Raji (cell line): ENCODE data around the gene GMPR2.
A peak's percentile ranks its signal among the peaks of the same experiment; 100 is the strongest.

Experiments used
- POLR2A ChIP-seq: IDR thresholded peaks from 2 replicates; pipeline ENCODE4 v1.6.1; 2011; ENCODE audit warnings: low read depth, low read length, control low read depth; ENCODE audit not compliant: insufficient read depth

Gene GMPR2

DNA sequence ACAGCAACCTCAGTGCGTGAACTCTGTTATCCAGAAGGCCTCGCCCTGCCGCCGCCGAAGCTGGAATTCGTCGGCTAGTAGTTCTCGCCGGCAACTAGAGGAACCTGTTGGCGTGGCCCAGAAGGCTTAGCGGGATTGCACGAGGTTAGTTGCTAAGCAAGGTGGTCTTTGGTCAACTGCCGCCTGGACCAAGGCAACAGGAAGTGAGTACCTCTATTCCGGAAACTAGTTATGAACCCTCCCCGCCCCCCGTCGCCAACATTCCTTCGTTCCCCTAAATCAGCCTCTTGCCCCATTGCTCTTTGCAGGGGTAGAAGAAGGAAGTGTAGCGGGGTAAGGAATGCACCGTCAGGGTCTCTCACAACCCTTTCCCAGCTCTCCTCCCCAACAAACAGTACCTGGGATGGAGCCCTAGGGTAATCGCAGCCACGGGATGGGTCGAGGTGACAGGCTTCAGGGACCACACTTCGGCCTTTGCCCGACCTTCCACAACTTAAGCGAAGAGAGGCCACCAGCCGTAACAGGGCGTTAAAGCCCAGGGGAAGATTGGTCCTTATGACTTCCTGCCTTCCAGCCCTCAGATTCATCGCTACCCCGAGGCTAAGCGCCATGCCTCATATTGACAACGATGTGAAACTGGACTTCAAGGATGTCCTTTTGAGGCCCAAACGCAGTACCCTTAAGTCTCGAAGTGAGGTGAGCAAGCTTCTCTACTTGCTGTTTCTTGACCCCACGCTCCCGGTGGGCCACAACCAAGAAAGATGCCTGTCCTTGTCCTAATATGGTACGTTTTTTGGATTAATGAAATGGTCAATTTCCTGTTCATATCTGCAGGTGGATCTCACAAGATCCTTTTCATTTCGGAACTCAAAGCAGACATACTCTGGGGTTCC, at the start of gene GMPR2:
GMPR2 (plus strand) TSS at position 285 of the 893 bp plus-strand sequence; CDS start at position 610, 325 bp downstream.
- TF ChIP-seq POLR2A = peak; percentile 54; the same call in 1 of the 2 replicates

DNA sequence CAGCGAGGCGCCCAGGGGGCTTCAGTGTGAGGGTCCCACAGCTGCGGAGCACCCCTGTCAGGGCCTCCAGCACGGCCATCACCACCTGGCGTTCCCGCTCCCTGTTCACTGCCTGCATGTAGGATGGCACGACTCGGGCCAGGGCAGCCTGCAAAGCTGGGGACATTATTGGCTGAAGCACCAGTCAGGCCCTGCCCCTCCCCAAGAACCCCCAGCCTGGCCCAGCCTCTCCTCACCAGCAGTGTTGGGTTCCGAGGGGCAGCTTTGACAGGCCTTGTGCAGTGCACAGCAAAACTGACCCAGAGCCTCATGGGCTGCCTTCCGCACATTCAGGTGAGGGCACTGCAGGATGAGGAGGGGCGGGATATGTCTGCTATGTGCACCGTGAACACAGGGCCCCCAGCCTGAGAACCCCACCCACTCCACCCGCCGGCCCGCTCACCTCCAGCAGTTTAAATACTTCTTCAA, 49.7 kb upstream of the GMPR2 start:
- no peak for TF ChIP-seq POLR2A

- TF ChIP-seq POLR2A = no peak
These were observed 48.4 kb upstream of the GMPR2 start for GRCh38 chr14:24184104-24184970.

- TF ChIP-seq POLR2A = no peak
These were observed 47.7 kb upstream of the GMPR2 start for GRCh38 chr14:24185026-24185425.

GRCh38 chr14:24185741-24186140, 47.0 kb upstream of the GMPR2 start:
- TF ChIP-seq POLR2A = no peak

GRCh38 chr14:24186831-24187538, 45.7 kb upstream of the GMPR2 start:
- no peak for TF ChIP-seq POLR2A

GRCh38 chr14:24187539-24187915, 45.2 kb upstream of the GMPR2 start:
- TF ChIP-seq POLR2A = no peak

GRCh38 chr14:24188251-24189058, 44.3 kb upstream of the GMPR2 start, which contains the start of gene IPO4:
Gene IPO4 (minus strand): TSS chr14:24188816. CDS start chr14:24188787, 29 bp downstream.
- peak; percentile 93 for TF ChIP-seq POLR2A

DNA sequence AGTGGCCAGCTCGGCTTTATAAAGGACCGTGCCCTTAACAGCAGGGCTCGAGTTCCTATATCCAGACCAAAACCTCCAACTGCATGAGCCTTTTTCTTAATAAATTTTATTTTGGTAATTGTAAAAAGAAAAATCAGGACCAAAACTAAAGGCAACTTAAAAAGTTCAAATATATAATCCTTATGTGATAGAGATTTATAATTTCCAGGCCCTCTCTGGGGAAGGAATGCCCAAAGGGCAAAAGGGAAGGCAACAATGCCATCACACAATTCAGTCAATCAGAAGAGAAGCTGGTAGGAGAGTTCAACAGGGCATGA, 43.7 kb upstream of the GMPR2 start:
- no peak for TF ChIP-seq POLR2A

DNA sequence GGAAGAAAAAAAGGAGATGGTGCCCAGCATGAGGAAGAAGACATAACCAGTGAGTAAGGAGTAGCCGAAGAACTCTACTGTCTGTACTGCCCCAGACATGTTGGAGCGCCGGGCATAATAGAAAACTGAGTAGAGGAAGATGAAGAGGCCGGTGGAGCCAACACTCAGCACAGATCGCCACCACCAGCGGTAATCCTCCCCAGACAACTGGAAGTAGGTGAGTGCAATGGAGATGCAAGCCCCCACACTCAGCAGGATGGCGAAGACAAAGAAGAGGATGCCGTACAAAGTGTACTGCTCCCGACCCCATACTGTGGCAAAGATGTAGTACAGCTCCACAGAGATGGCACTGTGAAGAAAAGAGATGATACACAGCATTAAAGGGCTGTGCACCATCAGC, 43.3 kb upstream of the GMPR2 start:
- TF ChIP-seq POLR2A = no peak

- TF ChIP-seq POLR2A = no peak
These were observed 42.3 kb upstream of the GMPR2 start for GRCh38 chr14:24190416-24190815.

DNA sequence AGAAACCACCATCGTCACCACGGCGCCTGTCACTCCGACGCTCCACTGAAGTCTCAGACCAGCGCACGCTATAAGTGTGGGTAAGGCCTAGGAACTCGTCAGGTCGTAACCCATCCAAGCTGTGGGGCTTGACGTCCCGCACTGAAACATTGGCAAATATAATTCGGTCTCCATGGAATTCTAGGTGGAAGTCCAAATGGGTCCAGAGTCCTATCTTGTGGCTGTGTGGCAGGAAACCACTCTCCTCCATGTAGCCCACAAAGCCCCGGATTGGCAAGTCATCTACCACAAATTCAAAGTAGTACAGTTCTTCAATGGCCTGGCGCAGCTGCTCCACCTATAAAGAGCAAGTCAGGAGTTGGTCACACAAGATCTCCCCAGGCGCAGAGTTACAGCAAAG, 39.8 kb upstream of the GMPR2 start:
- no peak for TF ChIP-seq POLR2A

GRCh38 chr14:24194186-24194872, 38.4 kb upstream of the GMPR2 start:
- TF ChIP-seq POLR2A = no peak

DNA sequence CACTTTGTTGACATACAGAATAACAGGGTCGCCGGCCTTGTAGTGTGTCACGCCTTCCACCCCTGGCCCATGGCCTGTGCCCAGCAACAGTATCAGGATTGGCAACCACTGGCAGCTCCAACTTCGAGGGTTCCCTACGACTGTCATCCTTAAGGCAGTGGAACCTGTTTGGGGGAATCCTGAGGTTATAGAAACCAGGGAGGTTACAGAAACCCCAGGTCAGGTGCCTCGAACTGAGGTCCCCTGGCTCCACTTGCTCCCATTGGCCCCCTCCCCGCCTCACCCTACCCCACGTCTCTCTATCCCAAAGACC, 37.9 kb upstream of the GMPR2 start:
- no peak for TF ChIP-seq POLR2A
